ENCODE measurements around the gene KLK8.

KLK8 gene

DNA sequence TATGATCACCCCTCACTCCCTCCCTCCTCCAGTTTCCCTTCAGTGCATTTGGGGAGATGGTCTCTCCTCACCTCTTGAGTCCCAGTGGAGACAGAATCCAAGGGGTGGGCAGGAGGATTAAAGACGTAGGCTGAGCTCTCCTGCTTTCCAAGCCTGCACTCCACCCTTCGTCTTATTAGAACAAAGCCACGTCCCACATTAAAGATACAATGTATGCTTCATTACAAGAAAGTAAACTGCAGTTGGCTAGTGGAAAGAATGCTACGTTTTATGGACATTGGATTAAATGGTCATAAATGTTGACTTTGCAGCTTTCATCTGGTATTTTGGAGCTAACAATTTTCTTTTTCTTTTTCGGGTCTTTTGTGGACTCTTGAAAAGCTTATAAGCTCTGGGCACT lies 26.5 kb upstream of the KLK8 start:
- peaks cover 58% of the 10 kb centered on the region for H3K27me3 ChIP-seq
- H3K9me3 ChIP-seq, result no peaks in the 10 kb centered on the region
- H3K4me1 ChIP-seq (ENCODE audit: control insufficient read depth in 1 of 2, insufficient read depth in 1 of 2, low read depth in 1 of 2, low read length in 1 of 2), result no peaks in the 10 kb centered on the region
- H3K36me3 ChIP-seq, result no peaks in the 10 kb centered on the region
- no peak overlapping the region for H3K27ac ChIP-seq
- TF ChIP-seq, protein P1, sequence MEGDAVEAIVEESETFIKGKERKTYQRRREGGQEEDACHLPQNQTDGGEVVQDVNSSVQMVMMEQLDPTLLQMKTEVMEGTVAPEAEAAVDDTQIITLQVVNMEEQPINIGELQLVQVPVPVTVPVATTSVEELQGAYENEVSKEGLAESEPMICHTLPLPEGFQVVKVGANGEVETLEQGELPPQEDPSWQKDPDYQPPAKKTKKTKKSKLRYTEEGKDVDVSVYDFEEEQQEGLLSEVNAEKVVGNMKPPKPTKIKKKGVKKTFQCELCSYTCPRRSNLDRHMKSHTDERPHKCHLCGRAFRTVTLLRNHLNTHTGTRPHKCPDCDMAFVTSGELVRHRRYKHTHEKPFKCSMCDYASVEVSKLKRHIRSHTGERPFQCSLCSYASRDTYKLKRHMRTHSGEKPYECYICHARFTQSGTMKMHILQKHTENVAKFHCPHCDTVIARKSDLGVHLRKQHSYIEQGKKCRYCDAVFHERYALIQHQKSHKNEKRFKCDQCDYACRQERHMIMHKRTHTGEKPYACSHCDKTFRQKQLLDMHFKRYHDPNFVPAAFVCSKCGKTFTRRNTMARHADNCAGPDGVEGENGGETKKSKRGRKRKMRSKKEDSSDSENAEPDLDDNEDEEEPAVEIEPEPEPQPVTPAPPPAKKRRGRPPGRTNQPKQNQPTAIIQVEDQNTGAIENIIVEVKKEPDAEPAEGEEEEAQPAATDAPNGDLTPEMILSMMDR (IDR thresholded peaks at IDR 0.05), result no peak
- H3K4me3 ChIP-seq (ENCODE audit: low read depth in 1 of 2, low read length in 1 of 2), result no peak overlapping the region

DNA sequence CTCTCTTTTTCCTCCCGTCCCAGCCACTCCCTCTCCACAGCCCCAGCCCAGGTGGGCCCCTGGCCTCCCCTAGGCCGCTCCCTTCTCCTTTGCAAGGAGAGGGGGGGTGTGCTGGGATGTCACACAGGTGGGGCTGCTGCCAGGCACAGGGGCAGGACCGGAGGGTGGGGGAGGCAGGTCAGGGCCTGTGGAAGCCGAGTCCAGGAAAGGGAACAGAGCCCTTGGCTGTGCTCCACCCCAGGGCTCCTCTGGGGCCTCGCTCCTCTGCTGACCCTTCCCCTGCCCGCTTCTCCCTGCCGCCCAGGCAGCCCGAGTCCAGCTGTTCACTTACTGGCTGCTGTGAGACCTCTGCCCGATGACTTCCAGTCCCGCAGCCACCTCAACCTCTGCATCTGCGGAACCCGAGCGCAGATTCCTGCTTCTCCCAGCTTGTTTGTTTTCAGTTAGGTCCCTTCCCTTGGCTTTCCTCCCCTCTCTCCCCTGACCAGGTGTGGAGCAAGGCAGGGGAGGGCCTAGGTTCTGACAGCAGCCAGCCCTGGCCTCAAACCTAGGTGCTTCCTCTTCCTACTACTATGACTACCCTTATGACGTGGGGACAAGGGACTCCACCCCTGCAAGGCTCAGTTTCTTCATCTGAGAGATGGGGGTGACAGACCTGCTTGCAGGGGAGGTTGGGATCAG lies 25.9 kb upstream of the KLK8 start:
- H3K27me3 ChIP-seq, result peaks cover 64% of the 10 kb centered on the region
- H3K9me3 ChIP-seq, result no peaks in the 10 kb centered on the region
- H3K27ac ChIP-seq, result no peak overlapping the region
- TF ChIP-seq, protein P1 (IDR thresholded peaks at IDR 0.05), result no peak
- no peaks in the 10 kb centered on the region for H3K36me3 ChIP-seq
- H3K4me3 ChIP-seq (ENCODE audit: low read depth in 1 of 2, low read length in 1 of 2), result no peak overlapping the region
- no peaks in the 10 kb centered on the region for H3K4me1 ChIP-seq (ENCODE audit: control insufficient read depth in 1 of 2, insufficient read depth in 1 of 2, low read depth in 1 of 2, low read length in 1 of 2)

DNA sequence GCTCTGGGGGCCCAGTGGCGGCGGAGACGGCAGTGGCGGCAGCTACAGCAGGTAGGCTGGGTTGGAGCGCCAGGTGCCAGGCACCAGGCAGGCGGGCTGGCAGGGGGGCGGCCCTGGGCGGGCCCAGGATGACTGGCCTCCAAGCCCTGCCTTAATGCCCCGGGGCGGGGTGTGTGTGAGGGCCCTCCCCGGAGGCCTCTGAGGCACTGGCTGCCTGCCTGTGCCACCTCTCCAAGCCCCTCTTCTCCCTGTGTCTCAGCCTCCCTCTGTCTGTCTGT lies 25.1 kb upstream of the KLK8 start, which contains the start of gene KLK11:
Gene KLK11 (minus strand): TSS at position 63 of the 278 bp plus-strand sequence. CDS start 985 bp downstream, outside the sequence.
- no peak within 1 kb of the TSS for H3K27ac ChIP-seq
- no peak within 1 kb of the TSS for H3K4me3 ChIP-seq (ENCODE audit: low read depth in 1 of 2, low read length in 1 of 2)
- H3K4me1 ChIP-seq (ENCODE audit: control insufficient read depth in 1 of 2, insufficient read depth in 1 of 2, low read depth in 1 of 2, low read length in 1 of 2), result no peaks in the 10 kb centered on the region
- peaks cover 72% of the 10 kb centered on the region for H3K27me3 ChIP-seq
- H3K36me3 ChIP-seq, result no peaks in the 10 kb centered on the region
- no peaks in the 10 kb centered on the region for H3K9me3 ChIP-seq
- TF ChIP-seq, protein P1 (IDR thresholded peaks at IDR 0.05), result no peak

DNA sequence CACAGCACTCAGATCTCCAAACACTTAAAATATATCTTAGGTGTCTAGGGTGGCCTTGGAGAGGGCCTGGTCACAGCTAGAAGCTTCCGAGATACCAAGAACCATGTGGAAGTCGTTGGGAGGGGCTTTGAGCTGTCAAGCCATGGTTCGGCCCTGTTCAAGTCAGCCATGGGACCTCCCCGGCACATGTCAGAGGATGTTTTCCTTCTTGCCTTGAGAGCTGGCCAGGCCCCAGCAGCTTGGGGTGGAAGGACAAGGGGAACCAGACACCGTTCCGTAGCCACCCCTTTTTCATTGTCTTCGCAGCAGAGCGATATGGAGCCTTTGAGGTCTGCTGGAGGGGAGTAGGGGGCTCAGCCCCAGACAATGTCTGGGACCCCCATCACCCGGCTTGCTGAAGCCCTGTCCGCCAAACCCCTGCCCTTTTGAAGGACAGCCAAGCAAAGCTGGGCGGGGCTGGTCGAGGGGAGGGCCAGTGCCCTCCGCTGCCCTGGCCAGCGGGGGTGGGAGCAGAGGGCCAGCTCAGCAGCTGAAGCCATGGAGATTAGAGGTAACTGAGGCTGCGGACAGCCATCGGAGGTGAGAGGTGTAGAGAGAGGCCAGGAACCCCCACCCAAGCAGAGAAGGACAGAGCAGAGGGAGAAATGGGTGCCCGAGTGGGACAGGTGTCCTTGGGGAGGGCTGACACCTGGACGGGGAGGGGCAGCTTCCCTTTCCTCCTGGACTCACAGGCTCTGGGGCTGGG lies 24.6 kb upstream of the KLK8 start:
- no peaks in the 10 kb centered on the region for H3K9me3 ChIP-seq
- peaks cover 77% of the 10 kb centered on the region for H3K27me3 ChIP-seq
- H3K4me3 ChIP-seq (ENCODE audit: low read depth in 1 of 2, low read length in 1 of 2), result no peak overlapping the region
- H3K4me1 ChIP-seq (ENCODE audit: control insufficient read depth in 1 of 2, insufficient read depth in 1 of 2, low read depth in 1 of 2, low read length in 1 of 2), result no peaks in the 10 kb centered on the region
- TF ChIP-seq, protein P1 (IDR thresholded peaks at IDR 0.05), result no peak
- no peaks in the 10 kb centered on the region for H3K36me3 ChIP-seq
- H3K27ac ChIP-seq, result no peak overlapping the region

DNA sequence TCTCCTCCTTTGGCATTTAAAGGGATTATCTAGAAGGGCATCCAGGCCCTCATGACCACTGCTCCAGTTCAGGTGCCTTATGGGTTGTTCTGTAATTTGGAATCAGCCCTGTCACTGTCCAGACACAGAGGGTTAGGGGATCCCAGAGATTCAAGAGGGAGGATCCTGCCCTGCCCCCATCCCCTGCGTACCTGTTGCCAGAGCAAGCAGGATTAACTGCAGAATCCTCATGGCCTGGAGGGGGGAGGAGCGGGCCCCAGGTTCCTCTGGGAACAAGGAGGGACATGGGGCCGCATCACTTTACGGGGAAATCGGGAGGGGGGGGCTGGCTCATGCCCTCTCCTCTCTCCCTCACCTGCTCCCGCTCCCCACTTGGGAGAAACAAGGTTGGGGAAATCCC lies 24.0 kb upstream of the KLK8 start:
- Histone ChIP-seq H3K9me3 (no peaks in the 10 kb centered on the region), H3K4me1 (ENCODE audit: control insufficient read depth in 1 of 2, insufficient read depth in 1 of 2, low read depth in 1 of 2, low read length in 1 of 2) (no peaks in the 10 kb centered on the region), H3K27ac (no peak overlapping the region), H3K36me3 (no peaks in the 10 kb centered on the region), H3K4me3 (ENCODE audit: low read depth in 1 of 2, low read length in 1 of 2) (no peak overlapping the region), H3K27me3 (peaks cover 82% of the 10 kb centered on the region)
- TF ChIP-seq, protein P1 (IDR thresholded peaks at IDR 0.05), result no peak

Data from neutrophil (primary cell).